Ecto neural progenitor cell (in vitro differentiated cells): Measurements from ENCODE around the gene KAZN.

ENCODE experiments used
- DNase-seq: peaks from one replicate; pipeline ENCODE4 v3.0.0-alpha.2; 2018; ENCODE audit warnings: low spot score

The KAZN gene

GRCh38 chr1:15096293-15096692, 497.8 kb downstream of the KAZN start:
- DNase-seq = no peak

- no peak for DNase-seq
Measured at GRCh38 chr1:15098176-15099125, 500.0 kb downstream of the KAZN start.

- DNase-seq = no peak
Measured at GRCh38 chr1:15099441-15100120, 501.1 kb downstream of the KAZN start.

- peak; percentile 75 for DNase-seq
Measured at GRCh38 chr1:15100121-15100879, 501.8 kb downstream of the KAZN start.

GRCh38 chr1:15100880-15101760, 502.6 kb downstream of the KAZN start:
- no peak for DNase-seq

GRCh38 chr1:15101801-15102200, 503.3 kb downstream of the KAZN start:
- DNase-seq = no peak

GRCh38 chr1:15102646-15103045, 504.2 kb downstream of the KAZN start:
- DNase-seq = no peak

GRCh38 chr1:15103211-15103610, 504.7 kb downstream of the KAZN start:
- no peak for DNase-seq

GRCh38 chr1:15103906-15104305, 505.4 kb downstream of the KAZN start:
- no peak for DNase-seq

- DNase-seq = no peak
Measured at GRCh38 chr1:15104768-15105167, 506.3 kb downstream of the KAZN start.

- no peak for DNase-seq
Measured at GRCh38 chr1:15106608-15107007, 508.1 kb downstream of the KAZN start.

GRCh38 chr1:15107058-15107687, 508.7 kb downstream of the KAZN start:
- DNase-seq = no peak

GRCh38 chr1:15107911-15108310, 509.4 kb downstream of the KAZN start:
- DNase-seq = no peak

- DNase-seq = no peak
Measured at GRCh38 chr1:15110128-15110866, 511.8 kb downstream of the KAZN start.

GRCh38 chr1:15110867-15111230, 512.4 kb downstream of the KAZN start:
- no peak for DNase-seq

- no peak for DNase-seq
Measured at GRCh38 chr1:15113146-15113545, 514.7 kb downstream of the KAZN start.

GRCh38 chr1:15114884-15115283, 516.4 kb downstream of the KAZN start:
- no peak for DNase-seq

- DNase-seq = no peak
Measured at GRCh38 chr1:15115542-15116330, 517.3 kb downstream of the KAZN start.

- DNase-seq = no peak
Measured at GRCh38 chr1:15116966-15117365, 518.5 kb downstream of the KAZN start.
